ENCODE measurements around the gene CYB5R4.

- TF ChIP-seq YY1 (IDR thresholded peaks at IDR 0.05; ENCODE audit: low read depth, low read length) (no peak), BRCA1 (IDR thresholded peaks at IDR 0.05; ENCODE audit: low read depth, low read length) (no peak), CTCF (IDR thresholded peaks at IDR 0.05; ENCODE audit: control extremely low read depth in 1 of 3, insufficient read depth in 1 of 3, low read depth in 1 of 3, low read length in 3 of 3) (no peak)
Measured at GRCh38 chr6:84002226-84002625, 142.7 kb downstream of the CYB5R4 start.
